IMR-90 (cell line): ENCODE results near the gene NHSL2. TPM values are rescaled to one million over a fixed set of nuclear protein-coding genes. Genes with fewer than 3 reads are reported as not detected.

Source experiments
- polyA plus RNA-seq, 3 experiments: library from polyadenylated mRNA; depleted of rRNA; stranded (reverse); fragments of >200 nt; gene quantifications; 2 replicates each; pipeline ENCODE4 v1.2.3, GENCODE V29; 2012; ENCODE audit warnings: low replicate concordance in 1 of 3
- total RNA-seq: library from RNA; depleted of rRNA; stranded (reverse); fragments of >200 nt; gene quantifications from 2 replicates; pipeline ENCODE4 v1.2.3, GENCODE V29; 2012
- TF ChIP-seq, protein P1 (sequence below): conservative IDR thresholded peaks from 2 replicates; pipeline ENCODE4 v1.5.1; 2012; ENCODE audit warnings: mild to moderate bottlenecking, low read depth, low read length, improper control_type of control experiment

NHSL2 gene
- total and polyA plus RNA-seq, 2 of the 4 experiments (the other 2 are of a cell fraction): 0.72 to 0.75 TPM

DNA sequence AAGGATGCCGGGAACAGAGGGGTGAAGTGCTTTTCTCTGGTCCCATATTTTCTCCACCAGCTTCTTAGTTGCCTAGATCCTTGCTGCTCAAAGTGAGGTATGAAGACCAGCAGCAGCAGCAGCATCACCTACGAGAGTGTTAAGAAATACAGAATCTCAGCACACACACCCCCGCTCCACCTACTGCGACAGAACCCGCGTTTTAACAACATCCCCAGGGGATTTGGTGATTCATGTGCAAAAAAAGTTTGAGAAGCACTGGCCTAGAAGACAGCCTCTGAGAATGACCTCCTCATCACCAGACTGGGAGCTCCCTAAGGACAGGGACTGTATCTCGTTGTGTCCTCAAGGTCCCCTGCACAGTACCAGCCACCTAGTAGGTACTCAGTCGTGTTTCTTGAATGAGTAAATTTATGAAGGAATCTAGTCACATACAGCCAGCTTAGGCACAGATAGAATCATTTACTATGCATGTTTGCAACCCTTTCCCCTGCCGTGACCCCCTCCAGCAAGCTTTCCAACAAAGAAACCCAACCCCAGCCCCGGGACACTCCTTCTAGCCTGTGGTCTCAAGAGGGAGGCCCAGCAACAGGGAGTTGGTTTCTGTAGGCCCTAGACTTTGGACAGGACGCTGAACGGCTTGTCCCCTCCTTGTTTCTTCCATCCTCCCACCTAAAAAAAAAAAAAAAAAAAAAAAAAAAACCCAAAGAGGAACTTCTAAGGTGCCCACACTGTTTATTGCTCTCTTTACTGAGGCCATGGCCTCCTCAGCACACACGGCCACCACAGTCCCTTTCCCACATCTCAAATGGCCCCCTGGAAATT, 199.6 kb downstream of the NHSL2 start (continued):
- TF ChIP-seq, protein P1, sequence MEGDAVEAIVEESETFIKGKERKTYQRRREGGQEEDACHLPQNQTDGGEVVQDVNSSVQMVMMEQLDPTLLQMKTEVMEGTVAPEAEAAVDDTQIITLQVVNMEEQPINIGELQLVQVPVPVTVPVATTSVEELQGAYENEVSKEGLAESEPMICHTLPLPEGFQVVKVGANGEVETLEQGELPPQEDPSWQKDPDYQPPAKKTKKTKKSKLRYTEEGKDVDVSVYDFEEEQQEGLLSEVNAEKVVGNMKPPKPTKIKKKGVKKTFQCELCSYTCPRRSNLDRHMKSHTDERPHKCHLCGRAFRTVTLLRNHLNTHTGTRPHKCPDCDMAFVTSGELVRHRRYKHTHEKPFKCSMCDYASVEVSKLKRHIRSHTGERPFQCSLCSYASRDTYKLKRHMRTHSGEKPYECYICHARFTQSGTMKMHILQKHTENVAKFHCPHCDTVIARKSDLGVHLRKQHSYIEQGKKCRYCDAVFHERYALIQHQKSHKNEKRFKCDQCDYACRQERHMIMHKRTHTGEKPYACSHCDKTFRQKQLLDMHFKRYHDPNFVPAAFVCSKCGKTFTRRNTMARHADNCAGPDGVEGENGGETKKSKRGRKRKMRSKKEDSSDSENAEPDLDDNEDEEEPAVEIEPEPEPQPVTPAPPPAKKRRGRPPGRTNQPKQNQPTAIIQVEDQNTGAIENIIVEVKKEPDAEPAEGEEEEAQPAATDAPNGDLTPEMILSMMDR: no peak
